GM20431 (cell line): ENCODE measurements around the gene GPRC5C.
"Not testable (repeated sequence)": the region's sequence is repeated elsewhere in the genome, so short reads cannot be mapped to it uniquely, and the experiment has no call there.

Experiments used
- in situ Hi-C: fragments of 300-500 bp; cut with MseI, MboI; formaldehyde crosslinking; loops from one replicate; pipeline ENCODE4 v1.15.0; 2020; ENCODE audit warnings: low sequenced_read_pairs; ENCODE audit not compliant: unreplicated experiment

Gene GPRC5C

DNA sequence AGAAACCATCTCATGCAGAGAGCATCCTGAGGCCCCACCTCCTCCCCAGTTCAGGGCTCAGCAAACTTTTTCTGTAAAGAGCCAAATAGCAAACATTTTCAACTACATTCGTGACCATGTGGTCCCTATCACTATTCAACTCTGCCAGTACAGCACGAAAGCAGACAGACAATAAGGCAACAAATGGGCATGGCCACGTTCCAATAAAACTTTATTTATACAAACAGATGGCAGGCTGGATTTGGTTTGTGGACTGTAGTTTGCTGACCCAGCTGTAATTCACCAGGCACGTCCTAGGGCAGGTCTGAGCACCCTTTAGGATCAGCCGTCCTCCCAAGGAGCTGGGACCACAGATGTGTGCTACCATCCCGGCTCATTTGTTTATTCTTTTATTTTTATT lies 27.1 kb upstream of the GPRC5C start:
- in situ Hi-C loops: no loop called here

DNA sequence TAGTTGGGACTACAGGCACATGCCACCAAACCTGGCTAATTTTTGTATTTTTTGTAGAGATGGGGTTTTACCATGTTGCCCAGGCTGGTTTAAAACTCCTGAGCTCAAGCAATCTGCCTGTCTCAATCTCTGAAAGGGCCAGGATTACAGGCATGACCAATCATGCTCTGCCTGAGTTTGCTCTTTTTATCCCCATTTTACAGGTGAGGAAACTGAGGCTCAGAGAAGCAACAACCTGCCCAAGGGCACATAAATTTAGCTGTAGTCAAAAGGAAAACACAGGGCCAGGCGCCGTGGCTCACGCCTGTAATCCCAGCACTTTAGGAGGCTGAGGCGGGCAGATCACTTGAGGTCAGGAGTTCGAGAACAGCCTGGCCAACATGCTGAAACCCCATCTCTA lies 26.6 kb upstream of the GPRC5C start:
- in situ Hi-C loops: not testable (repeated sequence)

DNA sequence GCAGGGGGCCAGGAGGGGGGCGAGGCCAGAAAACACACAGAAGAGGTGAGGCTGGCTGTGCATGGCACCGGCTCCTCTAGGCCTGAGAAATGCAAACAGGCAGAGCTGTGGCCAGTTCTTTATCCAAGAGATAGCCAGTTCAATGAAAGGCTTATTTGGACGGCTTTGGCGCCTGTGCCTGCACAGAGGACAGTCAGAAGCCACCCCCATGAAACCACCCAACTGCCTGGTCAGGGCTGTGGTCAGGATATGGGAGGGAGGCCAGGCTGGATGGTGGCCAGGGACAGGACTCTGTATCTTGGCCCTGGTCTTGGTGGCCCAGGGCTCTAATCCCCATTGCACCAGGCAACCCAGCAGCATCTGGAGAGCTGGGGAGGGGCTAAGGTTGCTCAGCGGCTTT lies 24.5 kb upstream of the GPRC5C start:
- in situ Hi-C loops: no loop called here

DNA sequence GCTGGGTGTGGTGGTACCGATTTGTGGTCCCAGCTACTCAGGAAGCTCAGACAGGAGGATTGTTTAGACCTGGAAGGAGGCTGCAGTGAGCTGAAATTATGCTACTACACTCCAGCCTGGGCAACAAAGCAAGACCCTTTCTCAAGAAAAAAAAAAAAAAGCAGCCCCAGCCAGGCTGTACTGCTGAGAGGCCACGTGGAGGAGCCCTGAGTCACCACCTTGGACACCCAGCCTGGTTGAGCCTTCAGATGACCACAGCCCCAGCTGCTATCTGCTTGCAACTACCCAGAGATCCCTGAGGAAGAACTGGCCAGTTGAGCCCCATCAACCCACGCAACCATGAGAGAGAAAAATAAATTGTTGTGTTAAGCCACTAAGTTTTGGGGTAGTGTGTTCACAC lies 23.6 kb upstream of the GPRC5C start:
- in situ Hi-C loops: no loop called here

DNA sequence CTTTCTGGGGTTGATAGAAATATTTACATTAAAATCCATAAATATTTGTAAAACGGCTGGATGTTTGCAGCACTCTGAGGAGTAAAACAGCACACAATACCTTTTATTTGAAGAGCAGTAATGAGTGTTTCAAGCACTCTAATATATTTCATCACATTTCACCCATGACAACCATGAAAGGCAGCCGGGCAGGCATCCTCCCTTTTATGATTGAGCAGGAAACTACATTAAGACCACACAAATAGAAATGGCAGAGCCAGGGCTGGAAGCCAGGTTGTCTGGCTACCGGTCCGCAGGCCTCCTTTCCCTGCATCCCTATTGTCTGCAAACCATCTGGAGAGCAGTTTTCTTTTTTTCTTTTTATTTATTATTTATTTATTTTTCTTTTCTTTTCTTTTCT lies 23.1 kb upstream of the GPRC5C start:
- in situ Hi-C loops: no loop called here

DNA sequence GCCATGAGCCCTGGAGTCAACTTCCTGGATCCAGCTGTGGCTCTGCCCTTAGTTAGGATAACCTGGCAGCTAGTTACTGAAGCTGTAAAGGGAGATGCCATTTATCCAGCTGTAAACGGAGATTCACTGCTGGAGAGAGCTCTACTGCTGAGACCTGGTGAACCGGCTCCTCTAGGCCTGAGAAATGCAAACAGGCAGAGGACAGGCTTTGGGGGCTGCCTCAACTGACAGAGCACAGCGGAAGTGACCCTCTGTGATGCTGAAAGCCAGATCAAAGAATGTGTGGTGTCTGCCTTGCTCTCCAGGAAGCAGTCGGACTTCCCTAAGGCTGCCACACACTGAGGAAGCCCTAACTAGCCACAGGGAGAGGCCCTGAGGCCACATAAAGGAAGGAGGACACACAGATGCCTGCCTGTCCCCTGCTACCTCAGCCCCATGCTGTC lies 21.9 kb upstream of the GPRC5C start:
- in situ Hi-C loops: no loop called here

DNA sequence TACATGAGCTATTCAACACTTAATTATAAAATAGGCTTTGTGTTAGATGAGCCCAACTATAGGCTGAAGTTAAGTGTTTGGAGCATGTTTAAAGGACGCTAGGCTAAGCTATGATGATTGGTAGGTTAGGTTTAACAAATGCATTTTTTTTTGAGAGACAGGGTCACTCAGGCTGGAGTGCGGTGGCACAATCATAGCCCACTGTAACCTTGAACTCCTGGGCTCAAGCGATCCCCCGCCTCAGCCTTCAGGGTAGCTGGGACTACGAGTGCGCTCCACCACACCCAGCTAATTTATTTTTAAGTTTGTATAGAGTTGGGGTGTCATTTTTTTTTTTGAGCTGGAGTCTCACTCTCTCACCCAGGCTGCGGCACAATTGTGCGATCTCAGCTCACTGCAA lies 19.3 kb upstream of the GPRC5C start:
- in situ Hi-C loops: no loop called here

DNA sequence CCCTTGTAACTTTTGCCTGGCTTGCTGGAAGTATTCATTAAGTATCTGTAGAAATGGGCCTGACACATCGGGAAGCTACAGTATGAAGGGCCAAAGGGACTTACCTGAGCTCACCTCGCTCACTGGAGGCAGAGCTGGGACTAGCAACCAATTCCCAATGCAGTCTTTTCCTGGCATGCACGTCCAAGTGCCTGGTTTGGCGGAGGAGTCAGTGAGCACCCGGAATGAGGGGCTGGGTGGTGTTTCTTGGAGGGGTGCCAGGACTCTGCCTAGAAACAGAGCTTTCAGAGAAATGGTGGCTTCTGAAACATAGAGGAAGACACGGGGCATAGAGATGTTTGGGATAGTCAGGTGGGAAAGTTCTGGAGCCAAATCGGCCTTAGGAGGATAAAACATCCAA lies 18.4 kb upstream of the GPRC5C start:
- in situ Hi-C loops: no loop called here

DNA sequence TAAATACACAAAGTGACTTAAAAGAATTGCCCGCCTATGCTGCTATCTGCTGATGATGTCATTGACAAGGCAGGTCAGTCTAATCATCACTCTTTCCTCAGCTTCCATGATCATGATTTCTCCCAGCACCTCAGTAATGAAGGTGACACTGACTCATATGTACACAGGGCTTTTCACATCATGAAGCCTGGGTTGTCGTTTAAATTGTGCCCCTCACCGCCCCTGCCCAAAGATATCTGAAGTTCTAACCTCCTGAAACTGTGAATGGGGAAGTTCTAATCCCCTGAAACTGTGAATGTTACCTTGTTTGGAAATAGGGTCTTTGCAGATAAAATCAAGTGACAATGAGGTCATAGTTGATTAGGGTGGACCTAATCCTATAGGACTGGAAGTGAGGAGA lies 17.4 kb upstream of the GPRC5C start:
- in situ Hi-C loops: no loop called here

DNA sequence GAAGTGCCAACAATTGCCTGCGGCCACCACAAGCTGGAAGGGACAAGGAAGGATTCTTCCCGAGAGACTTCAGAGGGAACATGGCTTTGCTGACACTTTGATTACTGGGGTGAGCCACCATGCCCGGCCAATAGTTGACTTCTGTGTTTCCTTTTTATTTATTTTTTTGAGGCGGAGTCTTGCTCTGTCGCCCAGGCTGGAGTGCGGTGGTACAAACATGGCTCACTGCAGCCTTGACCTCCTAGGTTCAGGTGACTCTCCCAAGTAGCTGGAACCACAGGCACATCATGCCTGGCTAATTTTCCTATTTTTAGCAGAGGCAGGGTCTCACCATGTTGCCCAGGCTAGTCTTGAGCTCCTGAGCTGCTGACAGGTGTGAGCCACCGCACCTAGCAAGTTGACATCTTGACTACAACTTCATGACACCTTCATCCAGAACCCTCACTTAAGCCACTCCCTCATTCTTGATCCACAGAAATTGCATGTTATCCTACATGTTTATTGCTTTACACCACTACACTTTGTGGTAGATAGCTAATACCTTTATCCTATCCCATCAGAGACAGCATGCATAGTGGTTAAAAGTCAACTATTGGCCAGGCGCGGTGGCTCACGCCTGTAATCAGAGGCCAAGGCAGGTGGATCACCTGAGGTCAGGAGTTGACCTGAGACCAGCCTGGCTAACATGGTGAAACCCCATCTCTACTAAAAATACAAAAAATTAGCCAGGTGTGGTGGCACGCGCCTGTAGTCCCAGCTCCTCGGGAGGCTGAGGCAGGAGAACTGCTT lies 16.1 kb upstream of the GPRC5C start:
- in situ Hi-C loops: no loop called here

DNA sequence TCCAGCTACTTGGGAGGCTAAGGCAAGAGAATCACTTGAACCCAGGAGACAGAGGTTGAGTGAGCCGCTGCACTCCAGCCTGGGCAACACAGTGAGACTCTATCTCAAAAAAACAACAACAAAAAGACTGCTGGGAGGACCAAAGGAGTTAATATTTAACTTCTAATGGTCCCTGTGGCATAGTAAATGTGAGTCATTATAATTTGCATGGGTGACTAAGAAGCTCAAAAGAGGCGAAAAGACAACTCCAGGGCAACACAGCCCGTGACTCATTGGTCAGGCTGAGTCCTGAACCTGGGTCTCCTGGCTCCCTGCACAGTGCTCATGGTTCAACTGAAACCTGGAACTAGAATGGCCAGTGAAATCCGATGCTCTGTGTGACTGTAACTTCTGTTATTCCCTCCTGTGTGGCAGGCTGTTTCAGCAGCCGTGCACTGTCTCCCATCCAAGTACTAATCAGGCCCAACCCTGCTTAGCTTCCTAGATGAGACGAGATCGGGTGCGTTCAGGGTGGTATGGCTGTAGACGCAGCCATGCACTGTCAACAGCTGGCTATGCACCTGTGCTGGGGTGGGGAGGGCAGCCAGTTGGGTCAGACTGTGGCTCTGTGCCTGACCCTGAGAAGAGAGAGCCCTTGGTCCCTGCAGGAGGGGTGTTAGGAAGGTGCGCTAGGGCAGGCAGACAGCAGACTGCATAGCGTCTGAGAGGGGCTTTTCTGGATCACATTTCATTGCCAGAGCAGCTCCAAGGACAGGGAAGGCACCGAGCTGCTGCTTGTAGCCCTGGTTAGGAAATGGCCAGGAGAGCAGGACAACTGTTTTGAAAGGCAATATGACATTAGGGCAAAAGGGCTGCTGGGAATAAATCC lies 14.5 kb upstream of the GPRC5C start:
- in situ Hi-C loops: no loop called here

DNA sequence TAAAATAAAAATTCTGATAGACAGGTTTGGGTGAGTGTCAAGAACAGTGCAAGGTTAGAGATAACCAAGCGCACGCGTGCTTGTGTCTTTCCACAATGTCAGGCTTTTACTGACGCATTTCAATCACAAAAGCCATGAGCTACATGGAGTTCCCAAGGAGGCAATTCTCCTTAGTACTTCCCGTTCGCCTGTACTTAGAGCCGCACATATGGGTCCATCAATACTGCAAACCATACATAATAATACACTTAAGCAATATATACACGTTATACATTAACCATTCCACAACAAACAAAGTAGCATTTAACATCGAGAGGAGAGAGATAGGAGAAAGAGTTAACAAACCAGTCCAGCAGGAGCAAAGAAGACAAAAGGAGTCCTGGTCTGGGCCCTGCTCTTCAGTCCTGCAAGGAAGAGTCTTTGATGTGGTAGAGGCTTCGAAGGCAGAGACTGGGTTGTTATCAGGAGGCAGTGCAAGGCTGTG lies 11.9 kb upstream of the GPRC5C start:
- in situ Hi-C loops: no loop called here

DNA sequence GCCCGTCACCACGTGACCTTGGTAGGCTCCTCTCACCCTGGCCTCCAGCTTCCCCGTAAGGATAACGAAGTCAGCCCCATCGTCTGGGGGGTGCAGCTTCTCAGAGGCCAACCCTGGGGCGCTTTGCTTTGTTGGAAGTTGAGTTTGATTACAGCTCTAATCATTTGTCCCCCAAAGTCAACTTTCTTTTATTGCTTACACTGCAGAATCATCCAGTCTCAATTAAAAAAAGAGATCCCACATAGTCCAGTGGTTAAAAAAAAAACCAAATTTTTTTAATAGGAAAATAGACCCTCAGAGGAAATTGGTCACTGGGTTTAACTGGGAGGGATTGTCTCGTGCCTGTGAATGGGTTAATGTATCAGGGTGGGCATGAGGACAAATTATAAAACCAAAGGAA lies 7.8 kb upstream of the GPRC5C start:
- in situ Hi-C loops: no loop called here

DNA sequence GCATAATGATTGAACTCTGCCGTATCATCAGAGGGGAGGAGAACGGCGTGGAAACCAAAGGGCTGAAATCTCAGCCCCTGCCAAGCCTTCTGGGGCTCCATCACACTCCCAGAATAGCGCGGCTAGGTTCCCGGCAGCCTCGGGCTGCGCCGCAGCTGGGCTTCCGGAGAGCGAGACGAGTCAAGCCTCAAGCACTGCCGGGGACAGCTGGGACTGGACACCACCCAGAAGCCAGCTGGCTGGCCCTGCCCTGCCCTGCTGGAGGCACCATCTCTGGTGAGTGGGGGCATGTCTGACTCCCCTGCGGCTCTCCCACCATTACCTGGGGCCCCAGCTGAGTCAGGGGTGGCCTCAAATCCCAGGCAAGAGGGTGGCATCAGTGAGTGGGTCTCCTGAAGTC lies 7.2 kb upstream of the GPRC5C start:
- in situ Hi-C loops: no loop called here

DNA sequence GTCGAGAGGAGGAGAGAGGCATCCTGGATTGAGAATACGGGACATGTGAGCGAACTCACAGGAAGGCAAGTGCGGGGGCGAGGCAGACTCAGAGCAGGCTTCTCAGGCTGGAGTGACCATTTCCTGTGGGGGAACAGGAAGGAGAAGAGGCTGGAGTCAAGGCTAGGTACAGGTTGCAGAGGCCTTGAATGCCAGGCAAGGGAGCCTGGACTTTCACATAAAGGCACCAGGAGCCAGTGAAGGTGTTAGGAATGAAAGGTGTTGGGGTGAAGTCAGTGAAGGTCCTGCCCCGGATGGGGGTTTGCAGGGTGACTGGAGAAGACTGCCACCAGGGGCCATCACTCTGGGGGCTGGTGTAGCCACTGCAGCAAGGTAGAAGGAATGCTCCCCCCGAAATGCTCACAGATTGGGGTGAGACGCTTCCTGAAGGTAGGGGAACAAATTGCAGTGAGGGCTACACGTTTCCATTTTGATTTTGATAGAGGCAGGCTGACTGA lies 5.3 kb upstream of the GPRC5C start:
- in situ Hi-C loops: no loop called here

DNA sequence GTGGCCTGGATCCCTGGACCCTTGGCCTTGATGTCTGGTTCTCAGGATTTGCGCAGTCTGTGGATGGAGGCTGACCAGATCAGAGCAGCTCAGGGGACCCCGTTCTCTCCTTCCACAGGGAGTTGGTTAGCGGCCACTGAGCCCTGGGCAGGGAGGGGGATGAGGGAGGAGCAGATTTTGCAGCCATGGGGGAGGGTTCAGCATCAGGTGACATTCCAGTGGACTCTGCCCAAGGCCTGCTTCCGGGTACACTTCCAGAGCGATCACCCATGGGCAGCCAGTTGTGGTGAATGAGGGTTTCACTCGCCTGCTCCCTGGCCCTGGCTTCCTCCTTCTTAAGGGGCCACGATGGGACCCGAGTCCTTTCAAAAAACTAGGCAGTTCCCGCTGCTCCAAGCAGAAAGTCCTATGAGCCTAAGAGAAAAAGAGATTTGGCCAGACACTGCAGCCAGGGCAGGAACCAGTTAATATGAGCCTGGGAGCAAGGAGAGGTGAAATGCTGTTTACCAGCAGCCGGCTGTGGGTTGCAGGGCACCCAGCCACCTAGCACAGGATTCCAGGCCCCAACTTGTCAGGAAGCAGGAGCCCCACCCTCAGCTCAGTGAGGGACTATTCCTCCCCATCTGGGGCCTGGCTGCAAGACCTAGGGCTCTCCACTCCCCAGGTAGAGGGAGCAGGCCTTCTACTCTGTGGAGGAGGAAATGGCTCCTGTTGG lies 4.7 kb upstream of the GPRC5C start:
- in situ Hi-C loops: no loop called here

DNA sequence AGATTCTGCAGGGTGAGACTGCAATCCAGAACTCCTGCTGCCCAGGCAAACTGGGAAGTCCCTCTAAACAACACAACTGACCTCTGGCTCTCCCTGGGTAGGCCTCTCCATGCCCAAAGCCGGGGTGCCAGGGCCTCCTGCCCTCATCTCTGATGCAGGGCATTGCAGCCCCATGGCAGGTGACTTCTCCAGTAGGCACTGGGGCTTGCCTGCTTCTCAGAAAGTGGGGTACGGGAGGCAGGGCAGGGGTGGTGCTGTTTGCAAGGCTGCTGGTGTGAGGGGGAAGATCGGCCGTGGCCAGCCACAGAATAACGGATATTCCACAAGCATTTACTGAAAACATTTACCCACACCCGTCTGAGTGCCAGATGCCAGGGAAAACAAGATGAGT lies 4.1 kb upstream of the GPRC5C start:
- in situ Hi-C loops: no loop called here

DNA sequence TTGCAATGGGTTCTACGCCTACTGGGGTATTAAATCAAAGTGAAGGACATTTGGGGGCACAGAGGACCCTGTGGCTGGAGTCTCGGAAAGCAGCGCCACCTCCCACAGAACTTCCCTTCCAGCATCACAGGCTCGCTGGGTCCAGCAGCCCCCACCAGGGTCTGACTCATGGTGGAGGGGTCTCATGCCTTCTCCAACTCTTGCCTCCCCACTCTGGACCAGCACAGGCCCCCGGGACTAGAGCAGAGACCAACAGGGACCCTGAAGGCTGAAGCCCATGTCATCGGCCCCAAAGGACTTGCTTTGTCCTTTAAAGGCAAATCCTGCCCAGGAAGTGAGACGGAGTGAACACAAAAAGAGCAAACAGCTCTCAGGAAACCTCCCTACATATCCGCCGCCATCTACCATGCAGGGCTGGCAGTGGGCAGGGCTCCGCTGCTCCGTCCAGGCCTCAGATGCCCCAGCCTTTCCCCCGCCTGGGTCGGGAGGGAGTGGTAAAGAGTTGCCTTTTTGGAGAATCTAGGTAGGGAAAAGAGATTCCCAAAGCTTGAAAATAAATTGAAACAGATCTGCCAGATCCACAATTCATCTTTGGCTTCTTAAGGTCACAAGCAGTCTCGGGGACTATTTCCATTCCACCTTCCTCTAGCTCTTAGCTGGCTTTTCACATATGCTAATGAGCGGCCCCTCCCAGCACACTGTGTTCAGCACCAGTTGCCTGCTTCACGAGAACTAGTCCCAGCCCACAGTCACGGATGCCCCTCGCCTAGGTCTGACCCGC lies 2.1 kb upstream of the GPRC5C start:
- in situ Hi-C loops: no loop called here

DNA sequence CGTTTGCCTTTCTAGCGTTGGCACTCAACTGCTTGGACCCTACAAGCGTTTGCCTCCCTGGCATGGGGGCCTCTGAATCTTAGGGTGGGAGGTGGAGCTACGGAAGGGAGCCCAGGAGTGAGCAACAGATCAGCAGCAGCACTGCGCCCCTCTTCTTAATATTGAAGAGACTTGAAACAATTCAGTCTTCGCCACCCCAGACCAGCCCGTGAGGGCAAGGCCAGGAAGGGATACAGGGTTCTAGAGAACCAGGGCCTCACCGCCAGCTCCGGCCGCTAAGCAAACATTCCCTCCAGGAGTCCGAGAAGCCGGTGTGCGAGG lies 1.5 kb upstream of the GPRC5C start:
- in situ Hi-C loops: no loop called here
